ENCODE data around the gene BMP3.
A peak's percentile ranks its signal among the peaks of the same experiment; 100 is the strongest.

- TF ChIP-seq CTCF (IDR thresholded peaks at IDR 0.05), result peak in 1 of 3 donors; percentile 35
- no peak for TF ChIP-seq POLR2A (IDR thresholded peaks at IDR 0.05)
These were observed 39.3 kb downstream of the BMP3 start for GRCh38 chr4:81069706-81070331.
